ENCODE results near the gene TMEM186. TPM values are rescaled to one million over a fixed set of nuclear protein-coding genes. Genes with fewer than 3 reads are reported as not detected.

The TMEM186 gene
- total and polyA plus RNA-seq, 9 of the 15 experiments (the other 6 are each of a cell fraction or from before 2014, with no cell fraction given), result 10.1 to 33.4 (median 16.4) TPM

- no peak for TF ChIP-seq SLC30A9 (CRISPR knock-in tag; IDR thresholded peaks at IDR 0.05)
- peak; percentile 97 for TF ChIP-seq LCOR (CRISPR knock-in tag; IDR thresholded peaks at IDR 0.05)
- no peak for TF ChIP-seq ZNF239 (CRISPR knock-in tag; IDR thresholded peaks at IDR 0.05)
- TF ChIP-seq HNRNPL (IDR thresholded peaks at IDR 0.05; ENCODE audit: low read depth, low read length), result no peak
- no peak for TF ChIP-seq ZNF24 (IDR thresholded peaks at IDR 0.05)
- TF ChIP-seq HIVEP1 (CRISPR knock-in tag; IDR thresholded peaks at IDR 0.05), result no peak
- TF ChIP-seq ATF3 (IDR thresholded peaks at IDR 0.05), result no peak
- TF ChIP-seq ATF3 (CRISPR knock-in tag; conservative IDR thresholded peaks at IDR 0.05), result peak; percentile 86; the same call in 1 of the 2 replicates
- TF ChIP-seq MAFK (IDR thresholded peaks at IDR 0.05; ENCODE audit: low read length), result no peak
- no peak for TF ChIP-seq ZHX1 (conservative IDR thresholded peaks at IDR 0.05; ENCODE audit: low read length)
- no peak for TF ChIP-seq SMAD4 (CRISPR knock-in tag; conservative IDR thresholded peaks at IDR 0.05)
- no peak for TF ChIP-seq ZNF668 (CRISPR knock-in tag; IDR thresholded peaks at IDR 0.05)
- no peak for TF ChIP-seq ZNF217 (CRISPR knock-in tag; IDR thresholded peaks at IDR 0.05)
- no peak for TF ChIP-seq NFXL1 (CRISPR knock-in tag; IDR thresholded peaks at IDR 0.05)
- no peak for TF ChIP-seq CHD4 (IDR thresholded peaks at IDR 0.05; ENCODE audit: insufficient read depth, insufficient replicate concordance, low read depth, low read length, poor library complexity, severe bottlenecking)
- no peak for TF ChIP-seq CBX1 (IDR thresholded peaks at IDR 0.05; ENCODE audit: low read depth)
- no peak for TF ChIP-seq ZBTB5 (IDR thresholded peaks at IDR 0.05)
- no peak for TF ChIP-seq TAL1 (IDR thresholded peaks at IDR 0.05)
- TF ChIP-seq ASH1L (IDR thresholded peaks at IDR 0.05; ENCODE audit: borderline replicate concordance, low read depth, partially characterized antibody), result peak; percentile 69
- TF ChIP-seq TCF15 (CRISPR knock-in tag; IDR thresholded peaks at IDR 0.05), result no peak
- peak; percentile 92 for TF ChIP-seq GABPB1 (CRISPR knock-in tag; IDR thresholded peaks at IDR 0.05)
- no peak for TF ChIP-seq PTBP1 (IDR thresholded peaks at IDR 0.05; ENCODE audit: low read depth, low read length)
- no peak for TF ChIP-seq NFIX (CRISPR knock-in tag; IDR thresholded peaks at IDR 0.05; ENCODE audit: low read depth)
Observed at GRCh38 chr16:8797364-8798173, at the start of gene TMEM186, which contains the start of gene PMM2 (continued).

Measured in K562 (cell line).